ENCODE results near the gene COX6B1.

DNA sequence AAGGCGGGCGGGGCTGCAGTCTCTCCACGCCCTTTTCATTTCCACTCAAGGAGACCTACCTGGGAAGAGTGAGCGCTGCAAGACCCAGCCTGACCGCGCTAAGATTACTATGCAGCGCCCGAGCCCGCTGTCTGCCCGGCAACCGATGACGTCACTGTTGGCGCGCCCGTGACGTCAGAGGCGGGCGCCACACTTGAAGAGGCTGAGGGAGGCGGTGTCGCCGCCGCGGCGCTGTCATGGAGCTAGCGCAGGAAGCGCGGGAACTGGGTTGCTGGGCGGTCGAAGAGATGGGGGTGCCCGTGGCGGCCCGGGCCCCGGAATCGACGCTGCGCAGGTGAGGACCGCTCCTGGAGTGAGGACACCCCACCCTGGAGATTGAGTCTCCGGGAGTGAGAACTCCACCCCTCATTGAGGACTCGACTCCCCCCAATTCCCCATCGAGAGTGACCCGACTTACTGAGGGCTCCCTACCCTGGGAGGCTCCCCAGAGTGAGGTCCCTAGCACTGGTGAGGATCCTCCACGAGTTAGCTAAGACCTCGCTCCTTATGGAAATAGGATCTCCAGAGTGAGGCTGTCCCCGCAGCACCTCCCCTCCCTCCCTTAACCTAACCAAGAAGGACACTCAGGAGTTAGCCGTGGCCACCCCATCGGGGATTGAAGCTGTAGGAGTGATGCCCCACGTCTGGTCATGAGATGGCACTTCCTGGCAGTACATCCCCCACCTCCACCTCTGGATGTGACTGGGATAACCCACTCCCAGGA is 35.4 kb upstream of the COX6B1 start, which contains the start of gene HAUS5:
- TF ChIP-seq, protein P1, sequence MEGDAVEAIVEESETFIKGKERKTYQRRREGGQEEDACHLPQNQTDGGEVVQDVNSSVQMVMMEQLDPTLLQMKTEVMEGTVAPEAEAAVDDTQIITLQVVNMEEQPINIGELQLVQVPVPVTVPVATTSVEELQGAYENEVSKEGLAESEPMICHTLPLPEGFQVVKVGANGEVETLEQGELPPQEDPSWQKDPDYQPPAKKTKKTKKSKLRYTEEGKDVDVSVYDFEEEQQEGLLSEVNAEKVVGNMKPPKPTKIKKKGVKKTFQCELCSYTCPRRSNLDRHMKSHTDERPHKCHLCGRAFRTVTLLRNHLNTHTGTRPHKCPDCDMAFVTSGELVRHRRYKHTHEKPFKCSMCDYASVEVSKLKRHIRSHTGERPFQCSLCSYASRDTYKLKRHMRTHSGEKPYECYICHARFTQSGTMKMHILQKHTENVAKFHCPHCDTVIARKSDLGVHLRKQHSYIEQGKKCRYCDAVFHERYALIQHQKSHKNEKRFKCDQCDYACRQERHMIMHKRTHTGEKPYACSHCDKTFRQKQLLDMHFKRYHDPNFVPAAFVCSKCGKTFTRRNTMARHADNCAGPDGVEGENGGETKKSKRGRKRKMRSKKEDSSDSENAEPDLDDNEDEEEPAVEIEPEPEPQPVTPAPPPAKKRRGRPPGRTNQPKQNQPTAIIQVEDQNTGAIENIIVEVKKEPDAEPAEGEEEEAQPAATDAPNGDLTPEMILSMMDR (IDR thresholded peaks at IDR 0.05; ENCODE audit: poor library complexity, severe bottlenecking), result peak; percentile 58
- TF ChIP-seq SMC3 (conservative IDR thresholded peaks at IDR 0.05; ENCODE audit: poor library complexity) (peak; percentile 52), POLR2AphosphoS5 (IDR thresholded peaks at IDR 0.05) (peak; percentile 91), EZH2 (IDR thresholded peaks at IDR 0.05; ENCODE audit: borderline replicate concordance, insufficient read depth, low read length, poor library complexity, severe bottlenecking) (no peak), REST (IDR thresholded peaks at IDR 0.05; ENCODE audit: borderline replicate concordance) (peak; percentile 61), TAF1 (IDR thresholded peaks at IDR 0.05; ENCODE audit: low read depth) (peak; percentile 44), EP300 (conservative IDR thresholded peaks at IDR 0.05; ENCODE audit: poor library complexity, severe bottlenecking) (peak; percentile 75), MXI1 (conservative IDR thresholded peaks at IDR 0.05; ENCODE audit: poor library complexity, severe bottlenecking) (peak; percentile 88), RAD21 (conservative IDR thresholded peaks at IDR 0.05) (peak; percentile 51)
